GM19438 (cell line): ENCODE results near the gene MOAP1.
"Not testable (repeated sequence)": the region's sequence is repeated elsewhere in the genome, so short reads cannot be mapped to it uniquely, and the experiment has no call there.

Experiments
- ATAC-seq: cut with Tn5 transposase; IDR thresholded peaks from one replicate; pipeline ENCODE4 v1.9.1; 2021; ENCODE audit warnings: low read depth; ENCODE audit not compliant: unreplicated experiment

MOAP1 gene

DNA sequence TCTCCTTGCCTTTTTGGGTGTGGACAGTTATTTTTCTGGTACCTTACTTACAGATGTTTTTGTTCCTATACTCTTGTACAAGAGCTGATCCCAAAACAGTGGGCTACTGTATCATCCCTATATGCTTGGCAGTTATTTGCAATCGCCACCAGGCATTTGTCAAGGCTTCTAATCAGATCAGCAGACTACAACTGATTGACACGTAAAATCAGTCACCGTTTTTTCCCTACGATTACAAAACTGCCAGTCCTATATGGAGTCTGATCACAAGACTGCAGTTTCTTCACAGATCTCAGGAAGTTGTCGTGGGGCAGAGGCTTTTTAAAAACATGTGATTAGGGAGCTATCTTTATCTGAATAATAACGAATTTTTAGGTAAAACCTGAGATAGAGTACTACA is 1.8 kb upstream of the MOAP1 start:
- no peak for ATAC-seq

- no peak for ATAC-seq
These were observed 638 bp upstream of the MOAP1 start for GRCh38 chr14:93185349-93185720.

GRCh38 chr14:93183596-93184317 is 940 bp downstream of the MOAP1 start:
- ATAC-seq: no peak

GRCh38 chr14:93175492-93175891 is 9.2 kb downstream of the MOAP1 start:
- ATAC-seq: no peak

DNA sequence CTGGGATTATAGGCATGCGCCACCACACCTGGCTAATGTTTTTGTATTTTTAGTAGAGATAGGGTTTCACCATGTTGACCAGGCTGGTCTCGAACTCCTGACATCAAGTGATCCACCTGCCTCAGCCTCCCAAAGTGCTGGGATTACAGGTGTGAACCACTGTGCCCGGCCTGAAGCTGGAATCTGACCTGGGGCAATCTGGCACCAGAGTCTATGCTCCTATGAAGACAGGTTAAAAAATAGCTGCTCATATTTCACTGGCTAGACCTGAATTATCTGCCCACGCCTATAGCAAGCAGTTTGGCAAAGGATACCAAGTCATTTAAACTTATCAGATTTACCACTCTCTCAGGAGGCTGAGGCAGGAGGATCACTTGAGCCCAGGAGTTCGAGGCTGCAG is 10.0 kb downstream of the MOAP1 start:
- ATAC-seq: not testable (repeated sequence)

- ATAC-seq: no peak
These were observed 10.7 kb downstream of the MOAP1 start for GRCh38 chr14:93173943-93174395.

DNA sequence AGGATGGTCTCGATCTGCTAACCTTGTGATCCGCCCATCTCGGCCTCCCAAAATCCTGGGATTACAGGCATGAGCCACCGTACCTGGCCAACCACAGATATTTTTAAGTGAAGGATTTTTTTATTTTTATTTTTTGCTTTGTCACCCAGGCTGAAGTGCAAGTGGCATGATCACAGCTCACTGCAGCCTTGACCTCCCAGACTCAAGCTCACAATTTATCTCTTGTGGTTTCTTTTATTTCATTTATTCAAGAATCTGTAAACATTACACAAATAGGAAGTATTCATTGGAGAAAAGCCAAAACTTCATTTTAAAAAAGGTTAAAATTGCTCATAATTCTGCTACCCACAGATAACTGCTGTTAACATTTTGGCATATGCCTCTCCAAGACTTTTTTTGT is 13.3 kb downstream of the MOAP1 start:
- no peak for ATAC-seq

GRCh38 chr14:93170141-93170540 is 14.6 kb downstream of the MOAP1 start:
- not testable (repeated sequence) for ATAC-seq

- not testable (repeated sequence) for ATAC-seq
These were observed 15.1 kb downstream of the MOAP1 start for GRCh38 chr14:93169619-93170018.

DNA sequence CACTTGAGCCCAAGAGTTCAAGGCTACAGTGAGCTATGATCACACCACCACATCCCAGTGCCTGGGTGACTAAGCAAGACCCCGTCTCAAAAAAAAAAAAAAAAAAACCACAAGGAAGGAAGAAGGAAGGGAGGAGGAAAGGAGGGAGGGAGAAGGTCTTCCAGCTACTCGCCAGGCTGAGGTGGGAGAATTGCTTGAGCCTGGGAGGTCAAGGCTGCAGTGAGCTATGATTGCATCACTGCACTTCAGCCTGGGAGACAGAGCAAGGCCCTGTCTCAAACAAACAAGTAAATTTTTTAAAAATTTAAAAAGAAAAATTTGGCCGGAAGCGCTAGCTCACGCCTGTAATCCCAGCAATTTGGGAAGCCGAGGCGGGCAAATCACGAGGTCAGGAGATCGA is 16.1 kb downstream of the MOAP1 start:
- not testable (repeated sequence) for ATAC-seq

DNA sequence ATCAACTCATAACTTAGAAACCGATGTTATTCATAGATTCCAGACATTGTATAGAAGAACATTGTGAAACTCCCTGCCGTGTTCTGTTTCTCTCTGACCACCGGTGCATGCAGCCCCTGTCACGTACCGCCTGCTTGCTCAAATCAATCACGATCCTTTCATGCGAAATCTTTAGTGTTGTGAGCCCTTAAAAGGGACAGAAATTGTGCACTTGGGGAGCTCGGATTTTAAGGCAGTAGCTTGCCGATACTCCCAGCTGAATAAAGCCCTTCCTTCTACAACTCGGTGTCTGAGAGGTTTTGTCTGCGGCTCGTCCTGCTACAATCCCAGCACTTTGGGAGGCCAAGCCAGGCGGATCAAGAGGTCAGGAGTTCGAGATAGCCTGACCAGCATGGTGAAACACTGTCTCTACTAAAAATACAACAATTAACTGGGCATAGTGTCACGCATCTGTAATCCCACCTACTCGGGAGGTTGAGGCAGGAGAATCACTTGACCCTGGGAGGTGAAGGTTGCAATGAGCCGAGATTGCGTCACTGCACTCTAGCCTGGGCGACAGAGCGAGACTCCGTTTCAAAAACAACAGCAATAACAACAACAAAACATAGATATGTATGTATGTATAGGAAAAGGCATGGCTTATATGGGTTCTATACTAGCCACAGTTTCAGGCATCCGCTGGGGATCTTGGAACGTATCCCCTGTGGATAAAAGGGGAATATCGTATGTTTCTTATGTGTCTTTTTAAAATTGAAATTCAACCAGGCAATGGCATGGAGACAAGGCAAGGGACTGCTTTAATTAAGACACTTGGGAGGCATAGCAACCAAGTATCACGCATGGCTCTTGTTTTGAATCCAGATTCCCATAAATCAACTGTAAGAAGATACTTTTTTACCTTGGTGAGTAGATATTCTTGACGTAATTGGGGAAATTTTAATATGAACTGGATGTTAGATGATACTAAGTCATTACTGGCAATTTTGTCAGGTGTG is 19.1 kb downstream of the MOAP1 start:
- ATAC-seq: not testable (repeated sequence)

DNA sequence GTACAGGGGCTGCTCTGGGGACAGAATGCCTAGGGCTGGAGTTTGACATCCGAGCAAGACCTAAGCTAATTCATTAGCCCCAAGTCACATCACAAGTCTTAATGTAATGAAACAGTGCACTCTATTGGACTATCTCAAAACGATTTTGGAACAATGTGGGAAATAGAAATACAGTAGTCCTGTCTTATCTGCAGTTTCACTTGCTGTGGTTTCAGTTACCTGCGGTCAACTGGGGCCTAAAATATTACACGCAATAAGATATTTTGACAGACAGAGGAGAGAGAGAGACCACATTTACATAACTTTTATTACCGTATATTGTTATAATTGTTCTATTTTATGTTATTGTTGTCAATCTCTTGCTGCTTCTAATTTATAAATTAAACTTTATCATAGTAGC is 21.1 kb downstream of the MOAP1 start:
- no peak for ATAC-seq

DNA sequence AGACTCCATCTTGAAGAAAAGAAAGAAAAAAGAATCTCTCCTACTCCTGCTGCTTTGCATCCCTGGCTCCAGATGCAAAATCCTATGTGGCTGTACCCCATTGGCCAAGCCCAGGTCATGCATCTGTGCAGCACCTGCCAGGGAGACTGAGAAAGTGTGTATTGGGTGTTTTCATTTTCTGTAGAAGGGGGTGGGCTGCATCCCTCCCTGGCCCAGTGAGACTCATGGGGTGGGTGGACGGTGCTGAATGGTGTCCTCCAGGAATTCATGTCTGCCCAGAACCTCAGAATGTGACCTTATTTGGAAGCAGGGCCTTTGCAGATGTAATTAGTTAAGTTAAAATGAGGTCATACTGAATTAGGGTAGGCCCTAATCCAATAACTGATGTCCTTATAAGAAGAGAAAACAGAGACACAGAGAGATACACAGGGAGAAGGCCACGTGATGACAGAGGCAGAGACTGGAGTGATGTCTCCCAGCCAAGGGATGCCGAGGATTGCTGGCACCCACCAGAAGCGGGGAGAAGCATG is 23.2 kb downstream of the MOAP1 start:
- no peak for ATAC-seq

DNA sequence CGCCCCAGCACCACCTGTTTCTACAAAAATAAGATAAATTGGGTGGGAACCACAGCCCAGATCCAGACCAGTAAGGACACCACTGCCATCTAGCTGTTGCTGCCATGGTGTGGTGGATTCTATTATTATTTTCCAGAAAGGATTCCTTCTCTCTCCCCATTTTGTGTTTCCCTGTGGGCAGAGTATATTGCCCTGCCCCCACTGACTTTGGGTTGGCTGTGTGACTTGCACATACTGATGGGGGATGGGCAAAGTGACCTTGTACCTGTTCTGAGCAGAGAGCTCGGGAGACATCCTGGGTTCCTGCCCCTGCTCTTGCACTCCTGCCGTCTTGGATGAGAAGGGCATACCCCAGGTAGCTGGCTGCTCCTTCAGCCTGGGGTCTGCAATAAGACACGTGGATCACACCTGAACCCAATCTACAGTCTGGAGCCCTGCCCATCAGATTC is 24.3 kb downstream of the MOAP1 start:
- no peak for ATAC-seq

- not testable (repeated sequence) for ATAC-seq
These were observed 24.9 kb downstream of the MOAP1 start for GRCh38 chr14:93159625-93160352.

- not testable (repeated sequence) for ATAC-seq
These were observed 26.3 kb downstream of the MOAP1 start for GRCh38 chr14:93158349-93158748.

DNA sequence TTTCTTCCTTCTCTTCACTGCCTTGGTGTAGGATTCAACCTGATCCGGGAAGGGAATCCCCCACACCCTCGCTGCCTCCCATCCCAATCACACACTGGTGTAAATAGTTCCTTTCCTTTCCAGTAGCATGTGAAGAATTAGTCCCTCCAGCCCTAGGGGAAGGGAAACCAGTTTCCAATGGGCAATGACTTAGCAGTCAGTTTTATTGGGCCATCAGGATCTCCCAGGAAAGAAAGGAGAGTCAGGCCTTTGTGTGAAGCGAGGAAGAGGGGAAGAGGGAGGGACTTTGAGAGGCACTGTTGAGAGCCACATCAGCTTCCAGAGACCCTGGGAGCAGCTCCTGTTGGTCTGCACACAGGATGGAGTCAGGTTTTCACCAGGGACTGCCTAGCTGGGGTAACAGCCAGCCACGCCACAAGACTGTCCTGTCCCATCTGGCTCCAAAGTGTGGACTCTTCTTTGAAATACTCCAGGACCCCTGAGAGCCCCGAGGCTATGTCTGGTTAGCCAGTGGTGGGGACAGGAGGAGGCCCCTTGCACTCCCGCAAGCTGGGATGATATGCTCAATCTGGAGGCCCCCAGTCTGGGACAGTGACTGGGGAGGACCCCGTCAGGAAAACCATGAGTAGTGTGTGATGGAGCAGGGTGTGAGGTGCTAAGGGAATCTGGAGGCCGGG is 27.9 kb downstream of the MOAP1 start:
- ATAC-seq: no peak

DNA sequence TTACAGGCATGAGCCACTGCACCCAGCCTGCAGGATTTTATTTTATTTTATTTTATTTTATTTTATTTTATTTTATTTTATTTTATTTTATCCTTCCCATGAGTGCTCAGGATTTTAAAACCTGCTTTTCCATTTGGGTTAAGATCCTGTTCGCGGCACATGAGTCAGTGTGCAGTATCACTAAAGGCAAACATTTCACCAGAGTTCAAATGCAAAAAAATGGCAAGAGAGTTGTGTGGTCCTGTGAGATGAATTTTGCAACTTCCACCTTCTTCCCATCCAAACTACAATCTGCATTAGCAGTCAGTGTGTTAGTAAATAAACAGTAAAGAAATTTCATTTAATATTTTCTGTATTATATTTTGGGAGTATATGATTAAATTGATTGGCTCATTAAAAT is 29.0 kb downstream of the MOAP1 start:
- no peak for ATAC-seq

DNA sequence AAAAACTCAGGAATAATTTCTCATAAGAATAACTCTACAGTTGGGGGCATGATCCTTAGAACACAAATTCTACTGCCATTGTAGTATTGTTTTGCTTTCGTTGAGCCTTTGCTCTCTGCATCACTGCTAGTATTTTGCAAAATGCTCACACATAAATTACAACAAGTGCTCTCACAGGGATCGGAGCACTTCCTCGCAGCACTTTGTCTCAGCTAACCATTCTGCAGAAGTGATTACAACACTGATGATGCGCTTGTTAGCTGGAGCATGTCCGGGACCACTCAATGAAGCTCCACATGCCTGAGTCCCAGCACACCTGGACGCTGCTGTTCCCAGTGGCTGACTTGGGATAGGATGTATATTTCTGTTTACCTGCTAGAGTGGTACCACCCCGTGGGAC is 31.6 kb downstream of the MOAP1 start:
- no peak for ATAC-seq
